ENCODE data around the gene ERF. TPM values are rescaled to one million over a fixed set of nuclear protein-coding genes. Genes with fewer than 3 reads are reported as not detected.

ERF gene
- total and polyA plus RNA-seq, 4 experiments from 2014 or later, result 2.7 to 39.9 (median 21.1) TPM

DNA sequence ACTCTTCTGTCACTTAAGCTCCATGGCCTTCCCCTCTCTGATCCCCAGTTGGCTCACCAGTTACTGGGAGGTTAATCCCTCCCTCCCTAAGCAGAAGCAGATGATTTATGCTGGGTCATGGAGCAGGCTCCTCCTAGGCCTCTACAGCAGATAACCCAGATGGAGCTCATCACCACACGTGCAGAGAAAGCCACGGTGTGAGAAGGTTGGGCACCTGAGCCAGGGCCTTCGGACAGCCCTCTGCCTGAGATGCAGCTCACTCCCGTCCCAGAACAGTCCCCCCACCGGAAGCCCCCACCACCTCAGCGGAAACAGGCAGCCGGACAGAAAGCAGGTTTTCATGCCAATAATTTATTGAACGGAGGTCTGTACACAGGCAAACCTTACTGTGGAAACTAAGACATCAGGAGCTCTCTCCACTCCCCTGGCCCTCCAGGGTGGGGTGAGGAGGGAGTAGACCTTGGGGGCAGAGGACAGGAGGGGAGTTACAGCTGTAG is 25.0 kb downstream of the ERF start:
- Mint-ChIP-seq H3K27ac (peak overlapping the region in 5 of 7 donors; percentile 36 to 73 (median 65)), H3K36me3 (peaks cover 37 to 79% of the 10 kb centered on the region in 2 donors), H3K9me3 (no peaks in the 10 kb centered on the region), H3K4me3 (peak overlapping the region in 1 of 8 donors; percentile 41), H3K27me3 (no peaks in the 10 kb centered on the region), H3K4me1 (peaks cover 9 to 12% (median 10%) of the 10 kb centered on the region in 4 donors)
- DNase-seq, result peak in 1 of 5 donors; percentile 5
- POLR2A ChIA-PET (ENCODE audit: partially characterized antibody), result interaction anchor here (1.0 to 1.7 kb wide), 4 partner anchors 9 to 65 kb away, joined by 3 to 9 read pairs (median 4); partner anchors contain the start of gene GSK3A
- intact Hi-C loops (cut with micrococcal nuclease), result no loop called here
- Histone ChIP-seq H3K4me1 (ENCODE audit: insufficient read depth, low read length) (peaks cover 3% of the 10 kb centered on the region), H3K27ac (ENCODE audit: low read depth, low read length) (peak overlapping the region; percentile 21), H3K4me3 (ENCODE audit: low read length in 2 of 2) (no peak overlapping the region), H3K27me3 (ENCODE audit: insufficient read depth, low read length) (no peaks in the 10 kb centered on the region), H3K9me3 (ENCODE audit: control insufficient read depth in 1 of 2, low read length in 2 of 2) (no peaks in the 10 kb centered on the region), H3K36me3 (ENCODE audit: insufficient read depth, low read length) (peaks cover 75% of the 10 kb centered on the region)
- CTCF ChIA-PET (ENCODE audit: partially characterized antibody), result interaction anchor here (0.8 to 1.5 kb wide), 4 partner anchors 12 to 121 kb away, joined by 3 to 4 read pairs (median 4); partner anchors contain the start of genes GSK3A and POU2F2

DNA sequence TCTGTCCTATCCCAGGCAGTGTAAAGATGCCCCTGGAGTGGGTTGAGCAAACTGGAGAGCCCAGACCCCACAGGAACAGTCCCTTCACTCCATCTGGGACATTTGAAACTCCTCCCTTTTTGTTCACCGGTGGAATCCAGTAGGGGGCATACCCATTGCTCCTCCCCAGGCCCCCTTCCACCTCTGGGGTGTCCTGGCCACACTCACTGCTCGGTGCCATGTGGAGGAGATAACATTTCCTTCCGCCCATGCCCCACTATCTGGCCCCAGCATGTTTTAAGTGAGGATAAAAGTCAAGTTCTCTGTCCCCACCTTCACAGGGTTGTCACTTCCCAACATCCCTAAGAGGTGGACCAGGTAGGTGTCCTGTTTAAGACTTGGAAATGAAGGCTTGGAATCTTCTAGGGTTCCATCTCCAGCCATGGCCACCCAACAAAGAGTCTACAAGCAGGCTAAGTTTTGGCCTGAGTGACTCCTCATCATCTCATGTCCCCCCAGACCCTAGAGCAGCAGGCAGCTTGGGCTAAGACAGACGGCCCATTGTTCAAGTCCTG is 25.6 kb downstream of the ERF start:
- Mint-ChIP-seq H3K36me3 (peaks cover 40 to 79% of the 10 kb centered on the region in 2 donors), H3K27me3 (no peaks in the 10 kb centered on the region), H3K4me3 (no peak overlapping the region), H3K27ac (peak overlapping the region in 5 of 7 donors; percentile 36 to 73 (median 65)), H3K4me1 (peaks cover 9 to 14% (median 11%) of the 10 kb centered on the region in 4 donors), H3K9me3 (no peaks in the 10 kb centered on the region)
- H3K27ac ChIP-seq (ENCODE audit: low read depth, low read length), result peak overlapping the region; percentile 21
- peak in 1 of 5 donors; percentile 16 for DNase-seq
- no peak overlapping the region for H3K4me3 ChIP-seq (ENCODE audit: low read length in 2 of 2)
- CTCF ChIA-PET (ENCODE audit: partially characterized antibody), result interaction anchor here (0.8 to 1.0 kb wide), 2 partner anchors 97 to 121 kb away, joined by 3 read pairs; partner anchors contain the start of gene POU2F2
- peaks cover 3% of the 10 kb centered on the region for H3K4me1 ChIP-seq (ENCODE audit: insufficient read depth, low read length)
- POLR2A ChIA-PET (ENCODE audit: partially characterized antibody), result interaction anchor here (1.4 to 1.7 kb wide), 2 partner anchors 10 to 12 kb away, joined by 5 to 9 read pairs; partner anchors contain the start of gene GSK3A
- no peaks in the 10 kb centered on the region for H3K9me3 ChIP-seq (ENCODE audit: control insufficient read depth in 1 of 2, low read length in 2 of 2)
- H3K36me3 ChIP-seq (ENCODE audit: insufficient read depth, low read length), result peaks cover 76% of the 10 kb centered on the region
- H3K27me3 ChIP-seq (ENCODE audit: insufficient read depth, low read length), result no peaks in the 10 kb centered on the region
- intact Hi-C loops (cut with micrococcal nuclease), result no loop called here

DNA sequence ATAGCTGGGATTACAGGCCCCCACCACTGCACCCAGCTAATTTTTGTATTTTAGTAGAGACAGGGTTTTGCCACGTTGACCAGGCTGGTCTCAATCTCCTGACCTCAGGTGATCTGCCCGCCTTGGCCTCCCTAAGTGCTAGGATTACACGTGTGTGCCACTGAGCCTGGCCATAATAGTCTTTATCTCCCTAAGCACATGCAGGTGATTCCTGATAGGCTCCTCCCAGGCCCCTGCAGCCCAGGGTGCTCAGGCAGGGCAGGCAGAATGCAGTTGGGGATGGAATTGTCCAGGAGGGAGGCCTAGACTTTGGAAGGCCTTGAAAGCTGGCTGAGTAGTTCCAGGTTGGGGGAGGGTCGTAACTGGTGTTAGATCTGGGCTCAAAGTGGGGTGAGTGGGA is 26.3 kb downstream of the ERF start:
- Mint-ChIP-seq H3K27me3 (no peaks in the 10 kb centered on the region), H3K27ac (peak overlapping the region in 3 of 7 donors; percentile 64 to 76 (median 69)), H3K36me3 (peaks cover 35 to 77% of the 10 kb centered on the region in 2 donors), H3K4me1 (peaks cover 9 to 14% (median 11%) of the 10 kb centered on the region in 4 donors), H3K9me3 (no peaks in the 10 kb centered on the region), H3K4me3 (no peak overlapping the region)
- no peak for DNase-seq
- Histone ChIP-seq H3K36me3 (ENCODE audit: insufficient read depth, low read length) (peaks cover 72% of the 10 kb centered on the region), H3K4me3 (ENCODE audit: low read length in 2 of 2) (no peak overlapping the region), H3K9me3 (ENCODE audit: control insufficient read depth in 1 of 2, low read length in 2 of 2) (no peaks in the 10 kb centered on the region), H3K27ac (ENCODE audit: low read depth, low read length) (no peak overlapping the region), H3K4me1 (ENCODE audit: insufficient read depth, low read length) (peaks cover 3% of the 10 kb centered on the region), H3K27me3 (ENCODE audit: insufficient read depth, low read length) (no peaks in the 10 kb centered on the region)
- POLR2A ChIA-PET (ENCODE audit: partially characterized antibody), result interaction anchor here (1.0 to 1.1 kb wide), 2 partner anchors 14 to 29 kb away, joined by 3 to 4 read pairs; partner anchors contain the start of gene GSK3A
- CTCF ChIA-PET (ENCODE audit: partially characterized antibody), result interaction anchor here (1.4 kb wide), 1 partner anchor 28 kb away, joined by 3 read pairs; no protein-coding TSS in a partner anchor
- intact Hi-C loops (cut with micrococcal nuclease), result no loop called here

DNA sequence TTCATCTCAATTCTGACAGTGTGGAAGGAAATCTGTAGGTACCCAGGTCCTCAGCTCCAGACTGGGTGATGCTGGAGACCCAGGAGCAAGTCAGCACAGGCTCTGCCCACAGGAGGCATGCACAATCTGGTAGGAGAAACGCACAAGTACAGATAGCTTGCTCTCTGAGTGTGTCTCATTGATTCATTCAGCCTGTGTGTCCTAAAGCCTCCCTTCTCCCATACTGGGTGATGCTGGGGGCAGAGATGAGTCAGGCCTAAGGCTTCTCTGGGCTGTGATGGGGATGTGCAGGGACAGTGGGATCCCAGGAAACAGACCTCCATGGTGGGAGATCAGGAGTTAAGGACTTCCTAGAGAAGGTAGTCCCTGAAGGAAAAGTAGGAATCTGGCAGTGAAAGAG is 28.0 kb downstream of the ERF start:
- Mint-ChIP-seq H3K4me3 (no peak overlapping the region), H3K9me3 (no peaks in the 10 kb centered on the region), H3K27me3 (no peaks in the 10 kb centered on the region), H3K4me1 (peaks cover 15 to 26% (median 19%) of the 10 kb centered on the region in 4 donors), H3K27ac (peak overlapping the region in 3 of 7 donors; percentile 42 to 58 (median 55)), H3K36me3 (peaks cover 23 to 69% of the 10 kb centered on the region in 2 donors)
- DNase-seq, result peak in 1 of 5 donors; percentile 11
- H3K27ac ChIP-seq (ENCODE audit: low read depth, low read length), result no peak overlapping the region
- POLR2A ChIA-PET (ENCODE audit: partially characterized antibody), result interaction anchor here (0.6 to 1.8 kb wide), 5 partner anchors 9 to 1941 kb away, joined by 3 to 6 read pairs (median 4); no protein-coding TSS in a partner anchor
- H3K27me3 ChIP-seq (ENCODE audit: insufficient read depth, low read length), result no peaks in the 10 kb centered on the region
- intact Hi-C loops (cut with micrococcal nuclease), result no loop called here
- H3K36me3 ChIP-seq (ENCODE audit: insufficient read depth, low read length), result peaks cover 55% of the 10 kb centered on the region
- H3K4me1 ChIP-seq (ENCODE audit: insufficient read depth, low read length), result peaks cover 3% of the 10 kb centered on the region
- H3K9me3 ChIP-seq (ENCODE audit: control insufficient read depth in 1 of 2, low read length in 2 of 2), result no peaks in the 10 kb centered on the region
- H3K4me3 ChIP-seq (ENCODE audit: low read length in 2 of 2), result no peak overlapping the region
- CTCF ChIA-PET (ENCODE audit: partially characterized antibody), result interaction anchor here (0.5 to 1.3 kb wide), 3 partner anchors 8 to 118 kb away, joined by 3 to 4 read pairs (median 4); no protein-coding TSS in a partner anchor

DNA sequence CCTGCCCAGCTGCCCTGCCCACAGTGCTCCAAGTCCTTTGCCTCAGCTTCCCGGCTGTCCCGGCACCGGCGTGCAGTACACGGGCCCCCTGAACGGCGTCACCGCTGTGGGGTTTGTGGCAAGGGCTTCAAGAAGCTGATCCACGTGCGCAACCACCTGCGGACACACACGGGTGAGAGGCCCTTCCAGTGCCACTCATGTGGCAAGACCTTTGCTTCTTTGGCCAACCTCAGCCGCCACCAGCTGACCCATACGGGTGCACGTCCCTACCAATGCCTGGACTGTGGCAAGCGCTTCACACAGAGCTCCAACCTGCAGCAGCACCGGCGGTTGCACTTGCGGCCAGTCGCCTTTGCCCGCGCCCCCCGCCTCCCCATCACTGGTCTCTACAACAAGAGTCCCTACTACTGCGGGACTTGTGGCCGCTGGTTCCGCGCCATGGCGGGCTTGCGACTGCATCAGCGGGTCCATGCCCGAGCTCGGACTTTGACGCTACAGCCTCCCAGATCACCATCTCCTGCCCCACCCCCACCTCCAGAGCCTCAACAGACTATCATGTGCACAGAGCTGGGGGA is 29.1 kb downstream of the ERF start:
- DNase-seq, result peak in 1 of 5 donors; percentile 31
- intact Hi-C loops (cut with micrococcal nuclease), result no loop called here
- CTCF ChIA-PET (ENCODE audit: partially characterized antibody), result interaction anchor here (1.2 to 1.3 kb wide), 2 partner anchors 10 to 117 kb away, joined by 4 read pairs; no protein-coding TSS in a partner anchor
- POLR2A ChIA-PET (ENCODE audit: partially characterized antibody), result interaction anchor here (0.9 to 1.8 kb wide), 5 partner anchors 9 to 117 kb away, joined by 3 to 6 read pairs (median 3); no protein-coding TSS in a partner anchor
- no peaks in the 10 kb centered on the region for H3K27me3 Mint-ChIP-seq
- peaks cover 16 to 32% (median 22%) of the 10 kb centered on the region in 4 donors for H3K4me1 Mint-ChIP-seq
- no peaks in the 10 kb centered on the region for H3K27me3 ChIP-seq (ENCODE audit: insufficient read depth, low read length)
- H3K9me3 Mint-ChIP-seq, result no peaks in the 10 kb centered on the region
- H3K9me3 ChIP-seq (ENCODE audit: control insufficient read depth in 1 of 2, low read length in 2 of 2), result no peaks in the 10 kb centered on the region
- peaks cover 50% of the 10 kb centered on the region for H3K36me3 ChIP-seq (ENCODE audit: insufficient read depth, low read length)
- no peak overlapping the region for H3K4me3 Mint-ChIP-seq
- H3K4me3 ChIP-seq (ENCODE audit: low read length in 2 of 2), result no peak overlapping the region
- peaks cover 21 to 58% of the 10 kb centered on the region in 2 donors for H3K36me3 Mint-ChIP-seq
- peaks cover 8% of the 10 kb centered on the region for H3K4me1 ChIP-seq (ENCODE audit: insufficient read depth, low read length)
- no peak overlapping the region for H3K27ac Mint-ChIP-seq
- H3K27ac ChIP-seq (ENCODE audit: low read depth, low read length), result no peak overlapping the region

DNA sequence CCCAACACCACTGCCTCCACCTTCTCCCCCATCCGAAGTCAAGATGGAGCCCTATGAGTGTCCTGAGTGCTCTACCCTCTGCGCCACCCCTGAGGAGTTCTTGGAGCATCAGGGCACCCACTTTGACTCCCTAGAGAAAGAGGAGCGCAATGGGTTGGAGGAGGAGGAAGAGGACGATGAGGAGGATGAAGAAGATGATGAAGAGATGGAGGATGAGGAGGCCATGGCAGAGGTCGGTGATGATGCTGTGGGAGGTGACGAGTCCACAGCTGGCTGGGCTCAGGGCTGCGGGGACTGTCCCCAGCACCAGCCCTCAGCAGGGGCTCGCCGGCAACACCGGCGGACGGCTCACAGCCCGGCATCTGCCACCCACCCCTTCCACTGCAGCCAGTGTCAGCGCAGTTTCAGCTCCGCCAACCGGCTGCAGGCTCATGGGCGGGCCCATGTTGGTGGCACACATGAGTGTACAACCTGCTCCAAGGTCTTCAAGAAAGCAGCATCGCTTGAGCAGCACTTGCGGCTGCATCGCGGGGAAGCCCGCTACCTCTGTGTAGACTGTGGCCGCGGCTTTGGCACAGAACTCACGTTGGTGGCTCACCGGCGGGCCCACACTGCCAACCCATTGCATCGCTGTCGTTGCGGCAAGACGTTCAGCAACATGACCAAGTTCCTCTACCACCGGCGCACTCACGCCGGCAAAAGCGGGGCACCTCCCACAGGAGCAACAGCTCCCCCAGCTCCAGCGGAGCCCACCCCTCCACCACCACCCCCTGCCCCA is 29.8 kb downstream of the ERF start:
- ChIA-PET CTCF (ENCODE audit: partially characterized antibody) (no interaction called here), POLR2A (ENCODE audit: partially characterized antibody) (interaction anchor here (0.9 to 1.8 kb wide), 3 partner anchors 11 to 117 kb away, joined by 3 to 6 read pairs (median 3); no protein-coding TSS in a partner anchor)
- no peak overlapping the region for H3K27ac ChIP-seq (ENCODE audit: low read depth, low read length)
- H3K9me3 Mint-ChIP-seq, result no peaks in the 10 kb centered on the region
- peak in 1 of 5 donors; percentile 21 for DNase-seq
- peaks cover 21 to 57% of the 10 kb centered on the region in 2 donors for H3K36me3 Mint-ChIP-seq
- H3K9me3 ChIP-seq (ENCODE audit: control insufficient read depth in 1 of 2, low read length in 2 of 2), result no peaks in the 10 kb centered on the region
- H3K4me1 ChIP-seq (ENCODE audit: insufficient read depth, low read length), result peaks cover 12% of the 10 kb centered on the region
- intact Hi-C loops (cut with micrococcal nuclease), result no loop called here
- H3K36me3 ChIP-seq (ENCODE audit: insufficient read depth, low read length), result peaks cover 45% of the 10 kb centered on the region
- H3K27me3 ChIP-seq (ENCODE audit: insufficient read depth, low read length), result no peaks in the 10 kb centered on the region
- no peak overlapping the region for H3K4me3 Mint-ChIP-seq
- no peak overlapping the region for H3K4me3 ChIP-seq (ENCODE audit: low read length in 2 of 2)
- H3K4me1 Mint-ChIP-seq, result peaks cover 20 to 39% (median 27%) of the 10 kb centered on the region in 4 donors
- H3K27me3 Mint-ChIP-seq, result no peaks in the 10 kb centered on the region
- H3K27ac Mint-ChIP-seq, result peak overlapping the region in 3 of 7 donors; percentile 2 to 73 (median 46)
